Limb (tissue), 2 donors: ENCODE measurements around the gene MYL7.

Experiments used
- DNase-seq, 2 donors: peaks; one replicate each; pipeline ENCODE4 v3.0.0-alpha.2; 2016; ENCODE audit errors: extremely low spot score in 2 of 2

The MYL7 gene

GRCh38 chr7:44112997-44113763, 28.0 kb downstream of the MYL7 start:
- no peak for DNase-seq

GRCh38 chr7:44112231-44112996, 28.7 kb downstream of the MYL7 start:
- no peak for DNase-seq

- DNase-seq: no peak
Measured at GRCh38 chr7:44111761-44112160, 29.4 kb downstream of the MYL7 start.

- DNase-seq: no peak
Measured at GRCh38 chr7:44110719-44111635, 30.2 kb downstream of the MYL7 start.

- DNase-seq: no peak
Measured at GRCh38 chr7:44109991-44110390, 31.1 kb downstream of the MYL7 start.

- no peak for DNase-seq
Measured at GRCh38 chr7:44108768-44109750, 32.1 kb downstream of the MYL7 start.

GRCh38 chr7:44107961-44108767, 33.0 kb downstream of the MYL7 start:
- no peak for DNase-seq

- no peak for DNase-seq
Measured at GRCh38 chr7:44107116-44107960, 33.8 kb downstream of the MYL7 start.

GRCh38 chr7:44106311-44107065, 34.6 kb downstream of the MYL7 start:
- no peak for DNase-seq

- DNase-seq: no peak
Measured at GRCh38 chr7:44105832-44106231, 35.3 kb downstream of the MYL7 start.

GRCh38 chr7:44104860-44105771, 36.0 kb downstream of the MYL7 start:
- peak in 1 of 2 donors; percentile 42 for DNase-seq

- DNase-seq: peak; percentile 54 to 80
Measured at GRCh38 chr7:44103923-44104859, 36.9 kb downstream of the MYL7 start, which contains the start of gene AEBP1. Gene AEBP1 (plus strand): TSS chr7:44104345. CDS start chr7:44104666, 321 bp downstream.

GRCh38 chr7:44103566-44103922, 37.6 kb downstream of the MYL7 start:
- DNase-seq: no peak

- no peak for DNase-seq
Measured at GRCh38 chr7:44102846-44103565, 38.1 kb downstream of the MYL7 start.
